Stomach (tissue), 4 donors: Measurements from ENCODE around the gene KIAA1217.

ENCODE experiments used
- EP300 ChIP-seq: sonication (generic); formaldehyde crosslinking; IDR thresholded peaks from one replicate; pipeline ENCODE4 v1.6.1; 2017; ENCODE audit warnings: antibody characterized with exemption
- POLR2A ChIP-seq, 4 donors: fragments of 450-650 bp; IDR thresholded peaks; one replicate each; pipeline ENCODE4 v1.6.1; 2016; ENCODE audit warnings: antibody characterized with exemption in 4 of 4, control low read depth in 2 of 4, mild to moderate bottlenecking in 1 of 4, moderate library complexity in 1 of 4
- TF ChIP-seq, protein P1 (sequence below), 7 experiments: fragments of 450-650 bp in 4 of 7; fragments of 200-600 bp in 3 of 7; sonication (generic) in 3 of 7; IDR thresholded peaks; one replicate each; pipeline ENCODE4 v1.5.1; 2016 to 2019; ENCODE audit warnings: antibody characterized with exemption in 7 of 7, control low read depth in 2 of 7, mild to moderate bottlenecking in 1 of 7

DNA sequence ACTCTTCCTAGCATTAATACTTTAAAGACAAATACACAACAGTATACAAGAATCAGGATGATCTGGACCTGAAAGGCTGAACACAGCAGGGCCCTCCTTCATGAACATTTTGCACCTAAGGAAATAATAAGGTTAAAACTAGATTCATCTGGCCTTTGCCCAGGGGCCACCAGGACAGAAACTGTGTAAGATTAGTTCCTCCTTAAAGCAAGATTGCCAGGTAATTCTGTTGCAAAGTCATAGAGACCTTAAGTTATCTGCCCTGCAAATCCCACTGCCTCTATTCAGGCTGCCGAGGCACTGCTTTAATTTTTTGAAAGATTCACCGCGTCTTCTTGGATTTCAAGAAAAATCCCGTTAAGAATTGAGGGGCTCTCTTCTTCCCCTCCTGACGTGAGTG, 1.6 kb upstream of the KIAA1217 start:
- TF ChIP-seq POLR2A (IDR thresholded peaks at IDR 0.05) (no peak), EP300 (no peak)
- TF ChIP-seq, protein P1, sequence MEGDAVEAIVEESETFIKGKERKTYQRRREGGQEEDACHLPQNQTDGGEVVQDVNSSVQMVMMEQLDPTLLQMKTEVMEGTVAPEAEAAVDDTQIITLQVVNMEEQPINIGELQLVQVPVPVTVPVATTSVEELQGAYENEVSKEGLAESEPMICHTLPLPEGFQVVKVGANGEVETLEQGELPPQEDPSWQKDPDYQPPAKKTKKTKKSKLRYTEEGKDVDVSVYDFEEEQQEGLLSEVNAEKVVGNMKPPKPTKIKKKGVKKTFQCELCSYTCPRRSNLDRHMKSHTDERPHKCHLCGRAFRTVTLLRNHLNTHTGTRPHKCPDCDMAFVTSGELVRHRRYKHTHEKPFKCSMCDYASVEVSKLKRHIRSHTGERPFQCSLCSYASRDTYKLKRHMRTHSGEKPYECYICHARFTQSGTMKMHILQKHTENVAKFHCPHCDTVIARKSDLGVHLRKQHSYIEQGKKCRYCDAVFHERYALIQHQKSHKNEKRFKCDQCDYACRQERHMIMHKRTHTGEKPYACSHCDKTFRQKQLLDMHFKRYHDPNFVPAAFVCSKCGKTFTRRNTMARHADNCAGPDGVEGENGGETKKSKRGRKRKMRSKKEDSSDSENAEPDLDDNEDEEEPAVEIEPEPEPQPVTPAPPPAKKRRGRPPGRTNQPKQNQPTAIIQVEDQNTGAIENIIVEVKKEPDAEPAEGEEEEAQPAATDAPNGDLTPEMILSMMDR (IDR thresholded peaks at IDR 0.05) = no peak
